ENCODE results near the gene ZFR2.

ZFR2 gene

GRCh38 chr19:3873151-3873550 is 4.3 kb upstream of the ZFR2 start:
- no peak for DNase-seq (ENCODE audit: low read depth)

GRCh38 chr19:3867971-3868769 is 668 bp downstream of the ZFR2 start:
- no peak for DNase-seq (ENCODE audit: low read depth)

GRCh38 chr19:3866910-3867638 is 1.8 kb downstream of the ZFR2 start:
- DNase-seq (ENCODE audit: low read depth), result no peak

GRCh38 chr19:3863648-3864047 is 5.2 kb downstream of the ZFR2 start:
- no peak for DNase-seq (ENCODE audit: low read depth)

- DNase-seq (ENCODE audit: low read depth), result no peak
Observed at GRCh38 chr19:3862826-3863500, 5.9 kb downstream of the ZFR2 start.

GRCh38 chr19:3860499-3860898 is 8.3 kb downstream of the ZFR2 start:
- DNase-seq (ENCODE audit: low read depth), result no peak

GRCh38 chr19:3857449-3858003 is 11.3 kb downstream of the ZFR2 start:
- no peak for DNase-seq (ENCODE audit: low read depth)

- no peak for DNase-seq (ENCODE audit: low read depth)
Observed at GRCh38 chr19:3855320-3855719, 13.5 kb downstream of the ZFR2 start.

- peak; percentile 19 for DNase-seq (ENCODE audit: low read depth)
Observed at GRCh38 chr19:3852614-3853254, 16.1 kb downstream of the ZFR2 start.

GRCh38 chr19:3852177-3852511 is 16.7 kb downstream of the ZFR2 start:
- DNase-seq (ENCODE audit: low read depth), result no peak

- DNase-seq (ENCODE audit: low read depth), result no peak
Observed at GRCh38 chr19:3851254-3852176, 17.3 kb downstream of the ZFR2 start.

- DNase-seq (ENCODE audit: low read depth), result no peak
Observed at GRCh38 chr19:3850320-3850972, 18.4 kb downstream of the ZFR2 start.

GRCh38 chr19:3849787-3850186 is 19.1 kb downstream of the ZFR2 start:
- DNase-seq (ENCODE audit: low read depth), result no peak

GRCh38 chr19:3849092-3849491 is 19.7 kb downstream of the ZFR2 start:
- no peak for DNase-seq (ENCODE audit: low read depth)

GRCh38 chr19:3844596-3844995 is 24.2 kb downstream of the ZFR2 start:
- DNase-seq (ENCODE audit: low read depth), result no peak

GRCh38 chr19:3842948-3843347 is 25.9 kb downstream of the ZFR2 start:
- no peak for DNase-seq (ENCODE audit: low read depth)

- DNase-seq (ENCODE audit: low read depth), result no peak
Observed at GRCh38 chr19:3840804-3841203, 28.0 kb downstream of the ZFR2 start.

GRCh38 chr19:3839941-3840340 is 28.9 kb downstream of the ZFR2 start:
- no peak for DNase-seq (ENCODE audit: low read depth)

- no peak for DNase-seq (ENCODE audit: low read depth)
Observed at GRCh38 chr19:3838661-3839060, 30.2 kb downstream of the ZFR2 start.

- DNase-seq (ENCODE audit: low read depth), result no peak
Observed at GRCh38 chr19:3837922-3838321, 30.9 kb downstream of the ZFR2 start.

- no peak for DNase-seq (ENCODE audit: low read depth)
Observed at GRCh38 chr19:3837332-3837731, 31.5 kb downstream of the ZFR2 start.
